NCI-H2081 (cell line): ENCODE measurements around the gene SNX32.
A peak's percentile ranks its signal among the peaks of the same experiment; 100 is the strongest.

Experiments
- DNase-seq, 2 experiments: peaks; one replicate each; lab custom pipeline; 2025; lab: John Stamatoyannopoulos, UW

SNX32 gene

DNA sequence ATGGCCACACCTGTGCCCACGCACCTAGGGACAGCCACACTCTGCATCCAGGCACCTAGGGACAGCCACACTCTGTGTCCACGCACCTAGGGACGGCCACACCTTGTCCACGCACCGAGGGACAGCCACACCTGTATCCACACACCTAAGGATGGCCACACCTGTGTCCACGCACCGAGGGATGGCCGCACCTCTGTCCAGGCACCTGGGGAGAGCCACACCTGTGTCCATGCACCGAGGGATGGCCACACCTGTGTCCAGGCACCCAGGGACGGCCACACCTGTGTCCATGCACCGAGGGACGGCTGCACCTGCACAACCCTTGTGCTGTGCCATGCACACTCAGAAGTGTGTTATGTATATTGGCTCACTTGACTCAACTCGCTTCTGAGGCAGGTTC lies 36.1 kb upstream of the SNX32 start:
- DNase-seq: no peak

DNA sequence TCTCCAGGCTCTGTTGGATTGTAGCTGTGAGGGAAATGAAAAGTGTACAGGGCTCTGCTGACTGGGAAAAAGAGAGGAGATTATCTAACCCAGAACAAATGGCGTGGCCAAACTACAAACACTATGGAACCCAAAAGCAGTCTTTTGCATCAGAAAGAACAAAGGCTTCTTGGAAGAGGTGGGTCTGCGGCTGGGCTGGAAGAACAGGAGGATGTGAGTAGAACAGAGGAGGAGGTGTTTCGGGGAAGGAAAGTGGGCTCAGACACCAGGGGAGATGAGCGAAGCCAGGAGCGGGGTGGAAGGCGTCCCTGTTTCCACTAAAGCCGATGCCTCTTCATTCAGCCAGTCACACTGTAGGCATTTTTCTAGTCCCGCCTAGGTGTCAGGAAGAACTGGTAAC lies 34.9 kb upstream of the SNX32 start:
- no peak for DNase-seq

DNA sequence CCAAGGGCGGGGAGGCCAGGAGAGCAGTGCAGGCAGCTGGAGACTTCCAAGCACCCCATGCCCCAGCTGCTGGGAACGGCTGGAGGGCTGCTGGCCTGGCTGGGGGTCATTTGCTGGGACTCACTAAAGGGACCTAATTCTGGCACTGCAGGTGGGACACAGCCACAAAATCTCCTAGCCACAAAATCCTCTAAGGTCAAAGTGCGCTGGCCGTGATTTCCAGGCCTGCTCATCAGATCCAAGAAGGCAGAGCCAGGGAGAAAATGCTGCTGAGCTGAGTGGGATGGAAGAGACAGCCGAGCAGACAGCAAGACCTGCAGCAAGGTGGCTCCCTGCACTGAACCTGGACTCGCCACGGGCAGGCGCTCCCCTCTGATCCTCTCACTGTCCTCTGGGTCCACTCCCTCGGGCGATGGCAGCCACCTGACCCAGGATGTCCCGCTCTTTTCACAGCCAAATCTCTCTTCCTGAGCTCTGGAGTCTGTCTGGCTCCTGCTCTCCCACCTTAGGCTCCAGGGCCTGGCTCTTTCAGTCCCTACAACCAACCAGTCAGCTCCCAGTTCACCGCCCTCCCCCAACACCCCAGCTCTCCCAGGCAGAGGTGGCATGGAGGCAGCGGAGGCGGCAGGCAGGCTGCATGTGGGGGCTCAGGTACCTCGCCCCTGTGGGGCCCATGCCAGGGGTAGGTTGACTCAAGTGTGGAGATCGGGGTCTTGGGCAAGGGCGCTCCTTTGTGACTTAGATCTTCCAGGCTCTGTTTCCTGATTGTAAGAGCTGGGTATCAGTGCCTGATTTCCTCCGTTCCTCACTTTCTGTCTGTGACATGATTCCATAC lies 32.4 kb upstream of the SNX32 start:
- DNase-seq: no peak

DNA sequence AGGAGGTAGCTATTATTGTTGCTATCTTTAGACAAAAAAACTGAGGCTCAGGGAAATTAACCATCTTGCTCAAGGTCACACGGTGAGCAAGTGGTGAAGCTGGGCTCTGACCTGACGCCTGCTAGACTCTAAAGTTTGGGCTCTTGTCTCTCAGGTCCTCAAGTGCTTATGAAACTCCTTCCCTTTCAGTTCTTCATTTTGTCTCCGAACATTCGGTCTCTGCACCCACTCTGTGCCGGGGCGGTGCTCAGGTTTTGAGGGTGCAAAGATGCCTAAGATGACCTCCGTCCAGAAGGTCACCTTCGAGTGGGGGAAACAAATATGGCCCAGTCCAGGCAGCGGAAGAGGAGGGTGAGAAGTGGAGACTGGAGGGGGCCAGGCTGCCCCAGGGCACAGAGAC lies 30.9 kb upstream of the SNX32 start:
- no peak for DNase-seq

DNA sequence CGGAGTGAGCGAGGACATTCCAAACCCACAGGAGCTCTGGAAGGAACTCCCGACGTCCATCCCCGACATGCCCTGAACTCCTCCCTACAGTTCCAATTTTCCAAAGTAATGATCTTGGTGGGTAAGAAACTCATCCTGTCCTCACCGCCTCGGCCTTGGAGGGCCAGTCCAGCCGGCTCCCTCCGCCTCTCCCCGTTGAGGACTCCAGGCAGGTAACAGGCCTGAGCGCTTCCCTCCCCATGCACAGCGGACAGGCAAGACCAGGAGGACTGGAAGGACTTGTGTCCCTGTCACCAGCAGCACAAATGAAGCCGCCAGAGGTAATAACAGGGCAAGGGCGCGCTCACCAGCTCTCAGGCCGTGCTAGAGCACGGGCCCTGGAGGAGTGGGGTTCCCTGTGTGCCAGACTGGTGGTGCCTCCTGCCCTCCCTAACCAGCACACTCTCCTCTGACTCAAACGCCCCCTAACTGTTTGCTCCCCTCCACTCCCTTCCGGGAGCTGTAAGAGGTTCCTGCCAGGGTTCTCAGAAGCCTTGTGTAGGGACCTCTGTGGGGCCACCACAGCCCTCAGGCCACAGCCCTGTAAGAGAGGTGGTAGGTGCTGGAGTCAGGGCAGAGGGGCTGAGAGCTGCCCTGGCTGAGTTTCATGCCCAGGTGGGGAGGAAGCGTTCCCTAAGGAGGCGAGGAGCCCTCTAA lies 29.8 kb upstream of the SNX32 start:
- no peak for DNase-seq

DNA sequence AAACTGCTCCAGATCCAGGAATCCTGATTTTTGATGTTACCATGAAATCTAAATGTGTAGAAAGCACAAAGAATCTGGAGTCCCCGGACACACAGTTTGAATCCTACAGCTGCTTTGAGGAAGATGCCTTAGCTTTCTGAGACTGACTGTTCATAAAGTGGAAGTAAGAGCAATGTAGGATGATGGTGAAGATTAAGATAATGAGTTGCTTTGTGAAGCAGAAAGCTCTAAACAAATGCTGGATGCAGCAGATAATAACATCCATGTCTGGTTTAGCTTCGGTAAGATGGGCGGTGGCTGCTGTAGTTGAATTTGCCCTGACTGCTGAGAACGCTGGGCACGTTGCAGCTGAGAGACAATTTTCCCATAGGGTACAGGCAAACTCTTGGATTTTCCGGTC lies 26.8 kb upstream of the SNX32 start:
- no peak for DNase-seq

DNA sequence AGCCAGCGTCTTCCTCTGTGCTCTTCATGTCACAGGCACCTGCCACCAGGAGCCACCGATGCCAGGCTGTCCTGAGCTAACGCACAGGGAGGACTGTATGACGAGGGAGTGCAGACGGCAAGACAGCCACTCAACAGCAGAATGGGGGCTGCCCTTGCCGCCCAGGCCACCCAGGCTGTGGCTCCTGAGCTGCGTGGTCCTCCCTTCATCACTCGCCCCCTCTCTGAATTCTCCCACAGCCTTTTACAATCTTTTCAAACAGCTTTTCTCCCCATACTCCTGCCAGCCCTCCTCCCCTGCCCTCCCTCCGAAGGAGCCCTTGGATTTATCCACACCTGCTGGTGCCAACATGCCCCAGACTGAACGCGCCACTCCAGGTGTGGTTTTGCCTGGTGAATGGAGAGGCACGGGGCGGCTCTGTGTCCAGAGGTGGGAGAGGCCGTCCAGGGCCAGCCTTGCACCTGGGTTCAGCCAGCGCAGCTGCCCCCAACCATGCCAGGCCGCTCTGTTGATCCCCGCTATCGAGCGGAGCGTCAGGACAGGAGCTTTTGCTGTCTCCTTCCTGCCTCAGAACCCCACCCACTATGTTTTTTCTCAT lies 24.9 kb upstream of the SNX32 start:
- no peak for DNase-seq

DNA sequence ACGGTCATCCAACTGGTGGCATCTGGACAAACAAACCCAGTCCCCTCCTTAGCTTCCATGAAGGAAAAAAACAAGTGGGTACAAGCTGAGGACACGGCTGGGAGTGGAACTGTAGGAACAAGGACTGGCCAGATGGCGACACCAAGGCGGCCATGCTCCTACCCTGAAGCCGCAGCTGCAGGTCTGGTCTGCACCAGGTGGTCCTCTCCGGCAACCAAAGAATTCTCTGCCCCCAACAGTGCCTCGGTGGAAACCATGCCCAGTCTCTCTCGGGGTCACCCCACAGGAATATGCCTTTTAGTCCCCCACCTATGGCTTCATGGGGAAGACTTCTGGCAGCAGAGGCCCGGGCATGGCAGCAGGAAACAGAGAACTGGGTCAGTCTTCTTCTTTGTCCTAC lies 24.3 kb upstream of the SNX32 start:
- DNase-seq: no peak

DNA sequence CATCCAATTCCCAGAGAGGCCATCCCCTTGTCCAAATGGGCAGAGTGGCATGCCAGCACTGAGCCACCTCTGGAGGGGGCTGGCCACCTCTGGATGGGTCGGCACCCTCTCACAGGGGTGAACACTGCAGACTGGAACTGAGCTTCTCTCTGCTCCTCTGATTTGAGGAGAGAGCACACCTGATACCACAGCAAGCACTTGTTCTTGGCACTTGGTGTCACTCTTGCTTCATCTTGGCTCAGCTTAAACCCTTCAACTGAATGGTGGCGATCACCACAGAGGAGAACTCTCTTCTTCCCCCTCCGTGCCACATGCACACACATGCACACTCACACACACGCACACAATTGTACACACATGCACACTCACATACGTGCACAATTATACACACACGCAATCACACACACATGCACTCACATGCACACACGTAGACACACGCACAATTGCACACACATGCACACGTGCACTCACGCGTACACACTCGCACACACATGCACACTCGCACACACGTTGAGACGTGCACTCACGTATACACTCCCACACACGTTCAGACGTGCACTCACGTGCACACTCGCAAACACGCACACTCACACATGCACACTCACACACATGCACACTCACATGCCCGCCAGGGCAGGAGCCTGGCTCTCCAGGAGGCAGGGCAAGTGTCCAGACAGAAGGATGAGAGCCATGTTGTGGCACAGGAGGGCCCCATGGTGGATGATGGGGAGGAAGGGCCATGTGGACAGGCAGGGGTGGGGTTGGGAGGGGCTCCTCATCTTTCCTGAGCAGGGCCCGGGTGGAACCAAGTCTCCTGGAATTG lies 23.5 kb upstream of the SNX32 start:
- no peak for DNase-seq

DNA sequence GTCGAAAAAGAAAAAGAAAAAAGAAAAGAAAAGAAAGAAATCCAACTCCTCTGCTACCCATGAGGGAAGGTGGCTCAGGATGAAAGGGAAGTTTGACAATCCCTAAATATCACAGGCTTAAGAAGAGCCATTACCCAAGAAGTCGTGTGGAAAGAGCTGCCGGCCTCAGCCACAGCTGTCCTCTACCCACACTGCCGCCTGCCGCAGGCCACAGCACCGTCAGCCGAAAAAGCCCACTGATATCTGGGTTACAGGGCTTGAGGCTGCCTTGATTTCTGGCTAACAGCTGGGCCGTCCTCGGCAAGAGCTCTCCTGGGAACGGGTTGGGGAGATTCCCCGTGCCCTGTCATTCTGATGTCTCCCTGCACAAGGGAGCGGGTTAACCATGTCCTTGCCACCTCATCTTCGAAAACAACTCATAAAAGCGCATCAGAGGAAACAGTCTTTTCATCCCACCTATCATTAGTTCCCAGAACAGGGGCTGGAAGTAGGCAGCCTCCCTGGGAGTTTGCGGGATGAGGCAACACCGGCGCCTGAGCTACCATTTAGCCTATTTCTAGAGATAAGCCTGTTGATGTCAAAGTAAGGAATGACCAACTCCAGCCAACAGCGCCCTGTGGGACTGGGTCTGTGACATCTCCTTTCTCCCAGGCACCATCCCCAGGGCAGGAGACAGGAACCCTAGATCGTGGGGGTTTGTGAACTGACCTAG lies 21.8 kb upstream of the SNX32 start:
- no peak for DNase-seq

DNA sequence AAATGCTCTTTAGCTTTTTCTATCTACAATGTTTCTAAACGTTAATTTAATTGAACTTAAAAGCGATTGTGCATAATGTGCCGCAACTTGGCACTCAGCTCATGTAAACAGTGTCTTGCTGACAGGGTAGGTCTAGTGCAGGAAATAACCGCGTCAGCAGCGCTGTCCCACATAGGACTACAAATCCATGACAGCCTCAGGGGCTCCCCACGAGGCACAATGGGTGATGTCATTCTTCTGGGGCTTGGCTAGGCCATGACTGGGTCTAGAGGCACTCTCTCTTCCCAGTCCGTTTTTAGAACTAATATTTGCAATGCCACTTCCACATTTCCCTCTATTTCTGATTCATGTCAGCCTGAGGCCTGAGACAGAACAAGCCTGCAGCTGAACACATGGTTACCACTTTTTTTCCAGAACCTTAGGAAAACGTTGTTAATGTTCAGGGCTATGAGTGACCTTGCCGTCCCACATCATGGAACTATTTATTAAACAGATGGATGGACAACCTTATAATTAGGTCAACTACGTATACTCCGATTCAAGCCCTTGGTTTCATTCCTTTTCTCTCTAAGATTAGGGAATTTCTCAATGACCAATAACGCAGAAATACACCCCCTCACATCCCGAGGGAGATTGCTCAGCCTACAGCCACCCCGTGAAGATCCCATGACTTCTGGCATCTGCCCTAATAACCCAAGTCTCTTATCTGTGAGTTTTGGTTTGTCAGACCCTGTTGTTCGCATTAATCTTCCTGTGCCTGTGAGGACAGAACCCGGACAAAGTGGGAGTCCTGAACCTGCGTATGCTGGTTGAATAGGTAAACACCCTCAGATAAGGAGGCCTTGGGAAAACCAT lies 19.4 kb upstream of the SNX32 start:
- DNase-seq: peak in 1 of 2 experiments; percentile 56

DNA sequence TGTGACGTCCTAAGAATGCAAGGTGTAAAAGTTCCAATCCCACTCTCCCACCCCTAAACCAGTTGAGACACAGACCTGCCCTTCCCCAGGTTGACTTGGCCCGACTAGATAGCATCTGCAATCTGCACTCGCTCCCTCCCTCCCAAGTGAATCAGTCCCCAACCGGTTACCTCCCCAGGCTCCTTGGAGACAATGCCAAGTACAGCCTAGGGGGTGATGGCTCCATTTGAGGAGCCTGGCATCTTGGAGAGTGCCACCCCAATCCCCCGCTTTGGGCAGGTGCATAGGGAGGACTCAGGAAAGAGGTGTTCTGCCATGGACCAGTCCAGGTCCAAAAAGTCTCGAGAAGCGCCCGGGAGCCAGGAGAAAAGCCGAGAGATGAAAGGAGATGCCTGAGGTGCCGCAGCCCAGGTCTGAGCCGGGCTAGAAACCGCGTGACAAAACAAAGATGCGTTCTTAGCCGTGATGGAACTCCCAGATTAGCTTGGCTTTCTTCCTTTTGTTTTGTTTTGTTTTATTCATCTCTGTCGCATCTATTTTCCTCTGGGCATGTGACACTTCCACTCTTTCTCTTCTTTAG lies 18.7 kb upstream of the SNX32 start:
- no peak for DNase-seq

DNA sequence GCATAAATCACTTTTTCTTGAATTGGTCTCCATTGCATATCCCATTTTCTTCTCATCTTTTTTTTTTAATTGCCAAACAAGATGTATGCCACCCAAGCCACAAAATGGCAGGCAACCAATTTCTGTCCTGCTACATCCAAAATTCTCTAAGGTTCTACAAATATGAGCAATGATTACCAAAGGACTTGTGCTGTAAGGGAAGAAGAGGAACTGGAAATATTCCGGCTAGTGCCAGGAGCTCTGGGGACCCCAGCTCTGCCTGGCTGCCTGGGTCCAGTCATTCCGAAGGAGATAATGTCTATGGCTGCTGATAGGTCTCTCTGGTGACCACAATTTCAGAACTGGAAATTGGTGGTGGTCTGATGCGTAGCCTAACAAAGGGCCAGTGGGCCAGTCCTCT lies 17.1 kb upstream of the SNX32 start:
- DNase-seq: no peak

DNA sequence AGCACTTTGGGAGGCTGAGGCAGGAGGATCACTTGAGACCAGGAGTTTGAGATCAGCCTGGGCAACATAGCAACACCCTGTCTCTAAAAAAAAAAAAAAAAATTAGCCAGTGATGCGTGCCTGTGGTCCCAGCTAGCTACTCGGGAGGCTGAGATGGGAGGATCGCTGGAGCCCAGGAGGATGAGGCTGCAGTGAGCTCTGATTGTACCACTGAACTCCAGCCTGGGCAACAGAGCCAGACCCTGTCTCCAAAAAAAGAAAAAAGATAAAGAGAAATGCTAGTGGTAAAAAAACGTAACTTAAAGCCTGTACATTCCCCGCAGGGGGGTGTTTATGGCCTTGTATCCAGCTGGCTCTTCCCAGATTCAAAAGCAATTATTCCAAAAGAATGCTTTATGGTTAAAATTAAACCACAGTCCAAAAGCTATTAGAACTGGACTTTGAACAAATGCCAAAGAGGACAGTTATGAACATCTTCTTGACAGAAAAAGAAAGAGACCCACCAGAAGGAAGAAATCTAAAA lies 16.4 kb upstream of the SNX32 start:
- DNase-seq: no peak

DNA sequence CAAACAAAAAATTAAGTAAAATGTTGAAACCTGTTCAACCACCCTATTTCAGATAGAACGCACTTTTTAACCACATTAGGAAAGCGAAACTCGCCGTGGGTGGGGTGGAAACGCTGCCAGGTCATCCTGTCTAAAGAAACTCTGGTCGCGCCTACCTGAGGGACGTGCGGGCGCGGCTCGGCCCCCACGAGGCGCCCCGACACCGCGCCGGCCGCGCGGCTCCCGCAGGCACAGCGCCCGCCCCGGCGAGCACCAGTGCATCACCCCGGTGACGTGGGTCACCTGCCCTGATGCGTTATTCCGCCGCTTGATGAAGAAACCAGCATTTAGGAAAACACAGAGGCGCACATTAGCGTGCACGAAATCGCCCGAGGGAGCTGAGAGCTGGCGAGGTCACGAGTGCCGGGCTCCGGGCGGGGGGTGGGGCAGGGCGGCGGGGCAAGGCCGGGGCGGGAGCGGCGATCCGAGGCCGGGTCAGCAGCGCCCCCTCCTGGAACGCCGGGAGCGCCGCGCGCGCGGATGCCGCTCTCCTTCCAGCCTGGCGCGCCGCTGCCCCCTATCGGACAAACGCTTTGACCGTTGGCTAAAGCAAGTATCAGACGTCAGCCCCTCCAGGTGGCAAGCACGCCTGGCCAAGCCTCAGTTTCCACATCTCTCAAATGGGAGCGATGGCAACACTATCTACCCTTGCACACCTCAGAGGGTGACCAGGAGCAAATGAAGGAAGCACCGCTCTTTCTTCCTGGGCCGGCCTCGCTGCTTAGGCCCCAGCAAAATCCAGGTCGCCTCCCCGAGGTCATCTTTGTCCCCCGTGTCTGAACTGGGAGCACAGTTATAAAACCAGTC lies 15.7 kb upstream of the SNX32 start:
- DNase-seq: peak; percentile 80 to 87

DNA sequence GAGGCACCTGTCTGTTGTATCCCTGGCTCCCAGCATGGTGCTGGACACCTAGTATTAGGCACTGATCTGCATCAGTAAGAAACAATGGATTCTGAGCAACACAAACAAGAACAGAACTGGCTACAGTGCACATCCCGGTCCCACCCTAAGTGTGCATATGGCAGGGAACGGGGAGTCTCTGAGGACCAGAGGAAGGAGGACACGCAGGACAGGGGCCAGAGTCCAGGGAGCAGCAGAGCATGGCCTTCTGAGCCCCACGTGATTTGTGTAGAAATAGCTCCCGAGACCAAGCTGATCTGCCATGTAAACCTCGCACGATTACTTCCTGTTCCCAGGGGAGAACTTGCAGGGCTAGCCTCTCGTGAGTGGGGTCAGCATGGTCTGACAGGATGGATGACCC lies 12.7 kb upstream of the SNX32 start:
- DNase-seq: peak; percentile 56 to 87

DNA sequence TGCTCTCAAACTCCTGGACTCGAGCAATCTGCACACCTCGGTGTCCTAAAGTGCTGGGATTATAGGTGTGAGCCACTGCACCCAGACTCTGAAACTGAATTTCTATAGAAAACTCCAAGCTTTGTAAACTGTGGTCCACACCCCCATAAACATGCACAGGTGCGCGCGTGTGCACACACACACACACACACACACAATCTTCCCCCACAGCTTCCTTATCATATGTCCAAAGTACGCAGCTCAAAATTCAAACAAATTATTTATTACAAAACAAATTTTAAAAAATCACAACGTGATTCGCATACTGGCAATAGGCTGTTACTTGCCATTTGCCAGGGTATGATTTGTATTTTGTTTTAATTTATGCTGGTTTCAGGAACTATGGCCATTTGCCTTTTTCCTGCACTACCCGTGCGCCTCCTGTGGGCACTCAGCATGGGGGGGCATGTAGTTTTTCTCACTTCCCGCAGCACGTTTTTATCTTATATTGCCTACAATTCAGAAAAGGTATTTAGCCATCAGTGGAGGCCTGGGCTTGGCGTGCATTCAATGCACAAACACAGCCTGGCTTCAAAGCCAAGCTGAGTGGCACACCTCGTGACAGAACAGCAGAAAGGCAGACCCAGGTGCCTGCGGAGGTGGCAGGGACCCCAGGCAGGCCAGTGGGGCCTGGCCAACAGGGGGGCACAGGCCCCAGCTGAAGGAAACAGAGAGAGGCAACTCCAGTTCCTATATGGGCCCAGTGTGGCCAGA lies 10.8 kb upstream of the SNX32 start:
- peak; percentile 46 to 89 for DNase-seq

DNA sequence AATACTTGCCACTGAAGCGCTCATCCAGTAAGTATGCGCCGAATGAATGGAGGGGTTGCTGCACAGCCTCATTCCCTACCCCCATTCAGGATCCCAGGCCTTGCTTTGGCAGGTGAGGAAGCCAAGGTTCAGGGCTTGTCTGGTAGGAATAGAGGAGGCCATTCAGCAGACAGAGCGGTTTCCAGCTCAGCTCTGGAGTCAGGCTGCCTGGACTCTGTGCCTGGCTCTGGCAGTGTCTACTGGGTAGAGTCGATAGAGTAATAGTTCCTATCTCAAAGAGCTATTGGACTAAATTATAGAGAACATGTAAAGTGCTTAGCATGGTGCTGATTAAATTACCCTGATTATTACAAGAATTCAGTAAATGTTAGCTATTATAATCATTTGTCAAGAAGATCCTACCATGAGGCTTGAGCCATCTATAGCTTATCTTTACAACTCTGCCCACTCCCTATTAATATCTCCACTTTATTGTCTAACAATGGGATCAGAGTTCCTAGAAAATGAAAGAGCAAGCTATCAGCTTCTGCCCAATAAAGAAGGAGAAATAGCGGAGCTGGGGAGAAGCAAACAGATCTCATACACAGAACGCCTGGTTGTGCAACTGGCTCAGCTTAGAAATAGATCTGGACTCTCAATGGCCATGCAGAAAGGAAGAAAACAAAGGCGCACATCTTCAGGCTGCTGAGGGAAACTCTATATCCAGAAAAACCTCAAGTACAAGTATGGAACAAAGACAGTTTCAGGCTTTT lies 6.6 kb upstream of the SNX32 start:
- no peak for DNase-seq
